Neuron (in vitro differentiated cells): ENCODE data around the gene RUVBL2.

ENCODE experiments used
- H2AFZ ChIP-seq: one replicate; pipeline ENCODE4 v1.6.1; 2013; ENCODE audit warnings: low read depth, mild to moderate bottlenecking, inconsistent platforms, low read length, moderate library complexity
- H3K27me3 ChIP-seq: one replicate; pipeline ENCODE4 v1.6.1; 2013; ENCODE audit warnings: low read length; ENCODE audit not compliant: insufficient read depth
- H3K36me3 ChIP-seq: one replicate; pipeline ENCODE4 v1.6.1; 2013; ENCODE audit warnings: low read length; ENCODE audit not compliant: insufficient read depth
- H3K4me1 ChIP-seq: one replicate; pipeline ENCODE4 v1.6.1; 2013; ENCODE audit warnings: low read length; ENCODE audit not compliant: insufficient read depth
- H3K4me3 ChIP-seq: 2 replicates; pipeline ENCODE4 v1.5.1; 2013; ENCODE audit warnings: mild to moderate bottlenecking, low read length, moderate library complexity
- H3K9me3 ChIP-seq: one replicate; pipeline ENCODE4 v1.6.1; 2013; ENCODE audit warnings: low read length

The RUVBL2 gene

GRCh38 chr19:49064029-49064629 is 70.4 kb downstream of the RUVBL2 start:
- peaks cover under 1% of the 10 kb centered on the region for H3K9me3 ChIP-seq
- peaks cover 41% of the 10 kb centered on the region for H3K27me3 ChIP-seq
- no peak overlapping the region for H2AFZ ChIP-seq
- no peaks in the 10 kb centered on the region for H3K36me3 ChIP-seq
- peaks cover 10% of the 10 kb centered on the region for H3K4me1 ChIP-seq
- H3K4me3 ChIP-seq = peak overlapping the region; percentile 7

GRCh38 chr19:49064768-49065611 is 71.3 kb downstream of the RUVBL2 start, which contains the start of gene NTF4:
Gene NTF4 (minus strand): TSS chr19:49064818. CDS start chr19:49061997, 2,821 bp downstream.
- H3K4me1 ChIP-seq = peaks cover 10% of the 10 kb centered on the region
- H2AFZ ChIP-seq = peak within 1 kb of the TSS; percentile 7
- H3K36me3 ChIP-seq = no peaks in the 10 kb centered on the region
- H3K9me3 ChIP-seq = peaks cover 8% of the 10 kb centered on the region
- peaks cover 42% of the 10 kb centered on the region for H3K27me3 ChIP-seq
- H3K4me3 ChIP-seq = peak within 1 kb of the TSS; percentile 29
